ENCODE measurements around the gene TTK. TPM values are rescaled to one million over a fixed set of nuclear protein-coding genes. Genes with fewer than 3 reads are reported as not detected.
"Not testable (repeated sequence)": the region's sequence is repeated elsewhere in the genome, so short reads cannot be mapped to it uniquely, and the experiment has no call there.

The TTK gene
- total and polyA plus RNA-seq, 4 donors: under 0.01 to 21.1 (median 0.53) TPM

DNA sequence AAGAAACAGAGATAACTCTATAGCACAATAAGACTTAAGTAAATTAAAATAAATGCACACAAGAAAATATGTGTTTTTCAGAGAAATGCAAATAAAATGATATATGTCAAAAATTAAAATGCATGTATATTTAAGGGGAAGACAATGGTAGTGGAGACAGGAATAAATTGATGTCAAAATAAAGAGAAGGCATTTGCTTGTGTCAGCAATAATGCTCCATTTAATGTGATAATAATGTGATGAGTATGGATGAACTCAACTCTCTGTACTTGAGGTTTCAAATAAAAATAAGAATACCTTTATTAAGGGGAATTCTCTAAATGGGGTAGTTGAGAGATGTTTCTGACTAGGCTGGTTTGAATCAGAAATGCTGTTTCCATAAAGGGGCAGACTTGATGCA lies 56.3 kb downstream of the TTK start:
- Histone ChIP-seq H3K27ac (ENCODE audit: low read depth in 1 of 2, low read length in 2 of 2) (no peak overlapping the region), H3K9me3 (ENCODE audit: control insufficient read depth in 4 of 4, low read length in 3 of 4) (no peaks in the 10 kb centered on the region), H3K4me1 (ENCODE audit: control insufficient read depth in 4 of 4, insufficient read depth in 4 of 4, low read length in 3 of 4) (no peaks in the 10 kb centered on the region), H3K4me3 (ENCODE audit: low read depth in 1 of 3, low read length in 3 of 3) (no peak overlapping the region), H3K9ac (ENCODE audit: low read depth in 1 of 2, low read length in 2 of 2) (no peak overlapping the region), H3K36me3 (ENCODE audit: control insufficient read depth in 4 of 4, insufficient read depth in 3 of 4, low read depth in 1 of 4, low read length in 3 of 4) (no peaks in the 10 kb centered on the region), H3K27me3 (ENCODE audit: control insufficient read depth in 4 of 4, insufficient read depth in 4 of 4, low read length in 3 of 4) (no peaks in the 10 kb centered on the region)
- DNase-seq (ENCODE audit: low spot score): no peak
- no peak for TF ChIP-seq YY1 (IDR thresholded peaks at IDR 0.05)
- TF ChIP-seq JUND (IDR thresholded peaks at IDR 0.05): no peak
- TF ChIP-seq RXRA (IDR thresholded peaks at IDR 0.05): no peak
- no peak for TF ChIP-seq TAF1 (conservative IDR thresholded peaks at IDR 0.05)
- TF ChIP-seq FOXA2 (IDR thresholded peaks at IDR 0.05): no peak
- TF ChIP-seq, protein P1, sequence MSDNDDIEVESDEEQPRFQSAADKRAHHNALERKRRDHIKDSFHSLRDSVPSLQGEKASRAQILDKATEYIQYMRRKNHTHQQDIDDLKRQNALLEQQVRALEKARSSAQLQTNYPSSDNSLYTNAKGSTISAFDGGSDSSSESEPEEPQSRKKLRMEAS (IDR thresholded peaks at IDR 0.05): no peak
- no peak for TF ChIP-seq EGR1 (IDR thresholded peaks at IDR 0.05; ENCODE audit: low read depth in 2 of 2)
- TF ChIP-seq NR2F2 (IDR thresholded peaks at IDR 0.05): no peak
- TF ChIP-seq RAD21 (IDR thresholded peaks at IDR 0.05): no peak
- TF ChIP-seq, protein P2, sequence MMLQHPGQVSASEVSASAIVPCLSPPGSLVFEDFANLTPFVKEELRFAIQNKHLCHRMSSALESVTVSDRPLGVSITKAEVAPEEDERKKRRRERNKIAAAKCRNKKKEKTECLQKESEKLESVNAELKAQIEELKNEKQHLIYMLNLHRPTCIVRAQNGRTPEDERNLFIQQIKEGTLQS (IDR thresholded peaks at IDR 0.05): no peak
- no peak for TF ChIP-seq FOXA1 (IDR thresholded peaks at IDR 0.05)

DNA sequence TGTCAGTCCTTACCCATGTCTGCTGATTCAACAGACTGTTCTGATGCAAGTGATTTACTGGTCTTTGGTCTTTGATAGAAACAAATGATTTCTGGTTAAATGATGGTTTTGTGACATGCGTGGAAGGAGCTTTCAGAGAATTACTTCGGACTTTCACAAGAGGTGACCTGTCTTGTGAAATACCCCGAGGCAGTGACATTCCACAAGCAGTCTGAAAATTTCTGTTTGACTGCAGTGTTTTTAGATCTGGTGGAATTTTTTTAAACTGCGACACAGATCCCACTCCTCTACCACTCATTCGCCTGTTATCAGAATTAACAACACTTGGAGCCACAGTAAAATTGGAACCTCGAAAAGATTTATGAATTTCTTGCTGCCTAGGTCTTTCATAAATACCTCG lies 63.7 kb downstream of the TTK start:
- H3K4me1 ChIP-seq (ENCODE audit: control insufficient read depth in 4 of 4, insufficient read depth in 4 of 4, low read length in 3 of 4); H3K27me3 ChIP-seq (ENCODE audit: control insufficient read depth in 4 of 4, insufficient read depth in 4 of 4, low read length in 3 of 4); H3K4me3 ChIP-seq (ENCODE audit: low read depth in 1 of 3, low read length in 3 of 3); H3K9ac ChIP-seq (ENCODE audit: low read depth in 1 of 2, low read length in 2 of 2); H3K9me3 ChIP-seq (ENCODE audit: control insufficient read depth in 4 of 4, low read length in 3 of 4); H3K27ac ChIP-seq (ENCODE audit: low read depth in 1 of 2, low read length in 2 of 2); DNase-seq (ENCODE audit: low spot score); H3K36me3 ChIP-seq (ENCODE audit: control insufficient read depth in 4 of 4, insufficient read depth in 3 of 4, low read depth in 1 of 4, low read length in 3 of 4): not testable (repeated sequence)
- 67% methylated on average over 7 of the region's 7 CpGs for WGBS

DNA sequence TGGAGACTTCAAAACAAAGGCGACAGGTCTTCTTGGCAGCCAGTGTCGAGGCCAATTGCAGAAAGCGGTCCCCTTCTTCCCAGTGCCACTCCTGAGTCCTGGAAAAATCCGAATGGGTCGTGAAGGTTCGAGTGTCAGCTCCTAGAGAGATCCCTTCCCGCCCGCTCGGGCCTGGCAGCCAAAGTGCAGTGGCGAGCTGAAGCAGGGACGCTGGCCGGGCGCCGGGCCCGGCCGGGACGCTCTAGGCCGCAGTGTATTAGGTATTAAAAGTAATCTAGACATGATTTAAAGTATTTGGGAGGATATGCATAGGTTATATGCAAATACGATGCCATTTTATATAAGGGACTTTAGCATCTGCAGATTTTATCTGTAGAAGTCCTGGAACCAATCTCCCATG lies 66.0 kb downstream of the TTK start:
- H3K36me3 ChIP-seq (ENCODE audit: control insufficient read depth in 4 of 4, insufficient read depth in 3 of 4, low read depth in 1 of 4, low read length in 3 of 4); H3K9me3 ChIP-seq (ENCODE audit: control insufficient read depth in 4 of 4, low read length in 3 of 4); DNase-seq (ENCODE audit: low spot score); H3K9ac ChIP-seq (ENCODE audit: low read depth in 1 of 2, low read length in 2 of 2); H3K4me3 ChIP-seq (ENCODE audit: low read depth in 1 of 3, low read length in 3 of 3); H3K27me3 ChIP-seq (ENCODE audit: control insufficient read depth in 4 of 4, insufficient read depth in 4 of 4, low read length in 3 of 4); H3K4me1 ChIP-seq (ENCODE audit: control insufficient read depth in 4 of 4, insufficient read depth in 4 of 4, low read length in 3 of 4); H3K27ac ChIP-seq (ENCODE audit: low read depth in 1 of 2, low read length in 2 of 2): not testable (repeated sequence)
- 90% methylated on average over 19 of the region's 19 CpGs for WGBS

DNA sequence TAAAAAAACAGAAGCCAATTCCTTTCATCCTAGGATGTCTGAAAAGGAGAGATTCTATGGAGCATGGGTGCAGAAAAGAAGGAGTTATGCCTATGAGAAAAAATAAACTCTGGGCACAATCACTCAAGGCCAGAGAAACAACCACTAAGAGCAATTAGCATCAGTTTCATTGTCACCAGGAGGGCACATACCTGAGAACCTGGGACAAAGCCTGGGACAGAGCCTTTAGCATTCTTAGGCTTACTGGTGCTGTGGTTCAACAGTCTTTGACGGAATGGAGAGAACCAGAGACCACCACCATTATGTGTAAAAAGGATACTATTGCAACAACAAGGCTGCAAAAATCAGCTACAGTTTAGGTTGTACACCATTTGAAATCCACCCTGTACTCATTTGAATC lies 72.6 kb downstream of the TTK start:
- Histone ChIP-seq H3K4me3 (ENCODE audit: low read depth in 1 of 3, low read length in 3 of 3) (no peak overlapping the region), H3K27ac (ENCODE audit: low read depth in 1 of 2, low read length in 2 of 2) (no peak overlapping the region), H3K36me3 (ENCODE audit: control insufficient read depth in 4 of 4, insufficient read depth in 3 of 4, low read depth in 1 of 4, low read length in 3 of 4) (no peaks in the 10 kb centered on the region), H3K9me3 (ENCODE audit: control insufficient read depth in 4 of 4, low read length in 3 of 4) (peaks cover 0 to 5% (median 2%) of the 10 kb centered on the region in 4 donors), H3K4me1 (ENCODE audit: control insufficient read depth in 4 of 4, insufficient read depth in 4 of 4, low read length in 3 of 4) (no peaks in the 10 kb centered on the region), H3K9ac (ENCODE audit: low read depth in 1 of 2, low read length in 2 of 2) (no peak overlapping the region), H3K27me3 (ENCODE audit: control insufficient read depth in 4 of 4, insufficient read depth in 4 of 4, low read length in 3 of 4) (no peaks in the 10 kb centered on the region)
- no peak for DNase-seq (ENCODE audit: low spot score)
- TF ChIP-seq GABPA (IDR thresholded peaks at IDR 0.05 in 1 of 2, conservative IDR thresholded peaks at IDR 0.05 in 1 of 2) (no peak), RXRA (IDR thresholded peaks at IDR 0.05) (no peak), YY1 (IDR thresholded peaks at IDR 0.05) (no peak), HNF4A (conservative IDR thresholded peaks at IDR 0.05) (no peak), HNF4G (IDR thresholded peaks at IDR 0.05) (no peak), RAD21 (IDR thresholded peaks at IDR 0.05) (no peak), TAF1 (conservative IDR thresholded peaks at IDR 0.05) (no peak), EGR1 (IDR thresholded peaks at IDR 0.05; ENCODE audit: low read depth in 2 of 2) (no peak), FOXA1 (IDR thresholded peaks at IDR 0.05) (no peak), NR2F2 (IDR thresholded peaks at IDR 0.05) (no peak)
- TF ChIP-seq, protein P1 (IDR thresholded peaks at IDR 0.05): no peak
- TF ChIP-seq, protein P2 (IDR thresholded peaks at IDR 0.05): no peak
- TF ChIP-seq, protein P3, sequence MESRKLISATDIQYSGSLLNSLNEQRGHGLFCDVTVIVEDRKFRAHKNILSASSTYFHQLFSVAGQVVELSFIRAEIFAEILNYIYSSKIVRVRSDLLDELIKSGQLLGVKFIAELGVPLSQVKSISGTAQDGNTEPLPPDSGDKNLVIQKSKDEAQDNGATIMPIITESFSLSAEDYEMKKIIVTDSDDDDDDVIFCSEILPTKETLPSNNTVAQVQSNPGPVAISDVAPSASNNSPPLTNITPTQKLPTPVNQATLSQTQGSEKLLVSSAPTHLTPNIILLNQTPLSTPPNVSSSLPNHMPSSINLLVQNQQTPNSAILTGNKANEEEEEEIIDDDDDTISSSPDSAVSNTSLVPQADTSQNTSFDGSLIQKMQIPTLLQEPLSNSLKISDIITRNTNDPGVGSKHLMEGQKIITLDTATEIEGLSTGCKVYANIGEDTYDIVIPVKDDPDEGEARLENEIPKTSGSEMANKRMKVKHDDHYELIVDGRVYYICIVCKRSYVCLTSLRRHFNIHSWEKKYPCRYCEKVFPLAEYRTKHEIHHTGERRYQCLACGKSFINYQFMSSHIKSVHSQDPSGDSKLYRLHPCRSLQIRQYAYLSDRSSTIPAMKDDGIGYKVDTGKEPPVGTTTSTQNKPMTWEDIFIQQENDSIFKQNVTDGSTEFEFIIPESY (IDR thresholded peaks at IDR 0.05): no peak
- WGBS: 86% methylated on average over 1 of the region's 1 CpG

Data from liver (tissue), 9 donors.